KBM-7 (cell line): ENCODE results near the gene SRGAP2C.
"Not testable (repeated sequence)": the region's sequence is repeated elsewhere in the genome, so short reads cannot be mapped to it uniquely, and the experiment has no call there.

Experiments used
- DNase-seq: peaks from one replicate; pipeline ENCODE4 v3.0.0-alpha.2; 2015
- in situ Hi-C: fragments of 300-500 bp; cut with MboI; formaldehyde crosslinking; loops from 2 replicates; pipeline ENCODE4 v1.14.3; 2020; ENCODE audit warnings: low sequenced_read_pairs, low pct_unique_long_range_greater_than_20kb, mixed read lengths

SRGAP2C gene

GRCh38 chr1:121184290-121185127 lies at the start of gene SRGAP2C, which contains the start of gene FAM72B:
TSS of gene SRGAP2C (plus strand) at chr1:121184975. CDS start at chr1:121187447, 2,472 bp downstream.
TSS of gene FAM72B (minus strand) at chr1:121184340. CDS start at chr1:121183489, 851 bp downstream.
- peak; percentile 100 for DNase-seq
- in situ Hi-C loops: not testable (repeated sequence)

DNA sequence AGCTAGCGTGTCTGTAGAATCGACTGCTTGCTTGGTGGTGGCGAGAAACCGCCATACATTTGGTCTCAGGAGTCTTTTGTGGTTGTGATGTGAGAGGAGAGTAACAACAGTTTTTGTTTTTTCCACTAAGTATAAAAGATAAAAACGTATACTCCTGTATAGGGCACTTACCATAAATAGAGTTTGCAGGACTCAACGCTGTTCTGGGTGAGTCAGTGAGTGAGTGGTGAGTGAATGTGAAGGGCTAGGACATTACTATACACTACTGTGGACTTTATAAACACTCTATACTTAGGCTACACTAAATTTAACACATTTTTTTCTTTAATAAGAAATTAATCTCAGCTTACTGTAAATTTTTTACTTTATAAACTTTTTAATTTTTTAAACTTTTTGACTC lies 44.4 kb upstream of the SRGAP2C start:
- DNase-seq, in situ Hi-C loops: not testable (repeated sequence)

DNA sequence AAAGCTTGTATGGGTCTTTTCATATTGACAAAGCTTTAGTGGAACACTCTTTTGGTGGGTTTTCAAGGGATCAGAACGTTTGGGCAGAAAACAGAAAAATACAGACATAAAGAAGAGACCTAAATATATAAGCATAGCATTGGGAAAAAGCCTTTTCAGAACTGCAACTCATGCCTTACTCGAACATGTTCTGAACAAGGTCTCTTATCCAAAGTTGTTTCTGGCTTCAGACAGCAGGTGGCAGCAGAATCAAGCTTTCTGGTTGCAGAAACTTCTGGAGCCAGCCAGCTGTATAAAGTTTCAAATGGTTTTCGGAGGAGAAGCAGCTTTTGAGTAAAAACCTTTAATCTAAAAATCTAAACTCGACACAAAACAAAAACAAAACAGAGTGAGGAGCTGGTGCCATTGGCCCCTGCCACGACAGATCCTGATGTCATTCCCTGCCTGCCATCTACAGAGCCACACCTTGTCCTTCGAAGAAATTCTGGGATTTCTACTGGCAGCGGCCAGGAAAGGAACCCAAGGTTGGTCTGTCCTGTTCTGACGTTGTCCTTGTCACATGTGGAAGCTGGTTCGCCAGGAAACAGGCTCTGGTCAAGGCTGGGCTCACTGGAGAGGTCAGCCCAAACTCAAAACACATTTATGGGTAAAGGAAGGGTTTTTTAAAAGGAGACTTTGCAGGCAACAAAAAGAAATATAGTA lies 36.1 kb upstream of the SRGAP2C start:
- in situ Hi-C loops: not testable (repeated sequence)

DNA sequence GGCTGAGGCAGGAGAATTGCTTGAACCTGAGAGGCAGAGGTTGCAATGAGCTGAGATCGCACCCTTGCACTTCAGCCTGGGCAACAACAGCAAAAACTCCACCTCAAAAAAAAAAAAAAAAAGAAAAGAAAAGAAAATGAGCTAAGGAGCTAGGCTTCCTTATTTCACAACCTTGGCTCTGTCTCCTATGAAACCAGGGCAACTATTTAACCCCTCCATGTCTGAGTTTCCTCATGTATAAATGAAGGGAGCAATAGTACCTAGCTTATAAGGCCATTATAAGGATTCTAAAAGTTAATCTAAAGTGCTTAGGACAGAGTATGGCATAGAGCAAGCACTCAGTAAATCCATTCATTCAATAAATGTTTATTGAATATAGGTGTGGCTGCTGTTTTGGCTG lies 33.5 kb upstream of the SRGAP2C start:
- in situ Hi-C loops, DNase-seq: not testable (repeated sequence)

More for the DNA sequence above, 36.1 kb upstream of the SRGAP2C start:
- DNase-seq: not testable (repeated sequence)

GRCh38 chr1:121152788-121153187 lies 32.0 kb upstream of the SRGAP2C start:
- in situ Hi-C loops, DNase-seq: not testable (repeated sequence)

GRCh38 chr1:121154811-121155210 lies 30.0 kb upstream of the SRGAP2C start:
- in situ Hi-C loops, DNase-seq: not testable (repeated sequence)

GRCh38 chr1:121155671-121156358 lies 29.0 kb upstream of the SRGAP2C start:
- in situ Hi-C loops: not testable (repeated sequence)
- DNase-seq: peak; percentile 35

DNA sequence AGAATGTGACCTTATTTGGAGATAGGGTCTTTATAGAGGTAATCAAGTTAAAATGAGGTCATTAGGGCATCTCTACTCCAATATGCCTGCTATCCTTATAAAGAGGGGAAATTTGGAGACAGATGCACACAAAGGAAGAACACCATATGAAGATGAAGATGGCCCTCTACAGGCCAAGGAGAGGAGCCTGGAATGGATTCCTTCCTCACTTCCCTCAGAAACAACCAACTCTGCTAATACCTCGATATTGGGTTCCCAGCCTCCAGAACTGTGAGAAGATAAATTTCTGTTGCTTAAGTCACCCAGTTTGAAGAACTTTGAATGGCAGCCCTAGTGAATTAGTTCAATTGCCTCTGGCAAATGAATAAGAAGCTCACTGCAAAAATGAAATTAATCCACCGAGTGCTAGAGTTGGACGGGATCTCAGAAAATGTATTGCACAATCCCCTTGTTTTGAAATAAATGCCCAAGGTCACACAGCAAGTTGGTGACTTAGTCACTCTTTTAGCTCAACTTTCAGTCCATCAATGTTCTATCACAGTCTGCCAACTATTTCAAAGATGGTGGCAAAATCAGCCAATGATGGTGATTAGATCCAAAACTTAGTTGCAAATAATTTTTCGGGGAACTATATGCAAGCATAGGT lies 27.7 kb upstream of the SRGAP2C start:
- in situ Hi-C loops, DNase-seq: not testable (repeated sequence)

GRCh38 chr1:121157609-121158008 lies 27.2 kb upstream of the SRGAP2C start:
- in situ Hi-C loops, DNase-seq: not testable (repeated sequence)

DNA sequence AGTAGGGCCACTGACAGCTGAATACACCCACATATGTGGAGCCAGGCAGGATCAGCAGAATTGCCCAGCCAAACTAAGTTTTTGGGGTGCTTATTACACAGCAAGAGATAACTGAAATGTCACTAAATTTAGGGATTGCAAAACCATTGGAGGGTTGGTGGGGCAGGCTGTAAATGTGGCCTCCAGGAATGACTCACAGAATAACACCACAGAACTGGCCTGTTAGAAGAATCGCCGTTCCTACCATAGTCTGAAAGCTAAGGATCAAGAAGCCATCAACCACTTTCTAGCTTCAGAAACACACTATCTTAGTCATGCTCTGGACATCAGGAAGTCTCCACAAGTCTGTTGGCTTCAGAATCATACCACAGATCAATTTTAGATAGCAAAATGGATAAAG lies 24.7 kb upstream of the SRGAP2C start:
- in situ Hi-C loops: not testable (repeated sequence)

GRCh38 chr1:121161199-121161901 lies 23.4 kb upstream of the SRGAP2C start:
- DNase-seq, in situ Hi-C loops: not testable (repeated sequence)

More for the DNA sequence above, 24.7 kb upstream of the SRGAP2C start:
- not testable (repeated sequence) for DNase-seq

DNA sequence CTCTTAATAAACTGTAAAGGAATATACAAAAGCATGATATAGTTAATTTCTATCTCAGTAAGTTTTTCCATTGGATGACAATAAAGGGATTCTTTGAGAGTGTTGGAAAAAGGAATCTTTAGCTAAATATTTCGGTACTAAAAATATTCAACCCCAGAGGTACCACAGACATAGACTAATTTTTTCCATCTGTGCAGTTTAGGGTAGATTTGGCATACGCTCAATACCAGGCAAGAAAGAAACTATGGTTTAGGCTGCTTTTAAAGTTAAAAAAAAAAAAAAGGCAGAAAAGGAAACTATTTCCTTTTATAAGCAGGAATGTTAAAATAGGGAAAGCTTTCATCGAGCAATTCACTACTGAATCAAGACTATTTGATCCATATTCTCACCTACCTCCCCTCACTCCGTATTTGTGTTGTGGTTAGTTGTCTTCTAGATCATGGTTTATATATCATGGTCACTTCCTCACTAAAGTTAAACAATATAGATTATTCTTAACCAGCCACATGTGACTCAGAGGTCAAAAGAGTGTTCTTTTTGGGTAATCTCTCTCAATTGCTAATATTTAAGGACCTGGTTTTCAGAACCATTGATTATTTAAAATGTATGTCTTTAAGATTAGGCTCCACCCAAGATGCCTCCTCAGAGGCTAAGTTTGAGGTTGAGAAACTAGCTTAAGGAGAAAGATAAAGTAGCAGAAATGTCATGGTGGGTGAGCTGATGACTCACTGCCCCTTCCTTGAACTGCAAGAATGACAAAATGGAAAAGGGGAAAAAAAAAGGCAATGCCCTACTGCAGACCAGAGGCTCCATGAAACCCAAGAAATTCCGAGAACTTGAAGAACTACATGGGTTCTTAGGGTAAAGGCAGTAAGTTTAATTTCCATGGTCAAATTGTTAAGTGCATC lies 20.7 kb upstream of the SRGAP2C start:
- in situ Hi-C loops: not testable (repeated sequence)
- DNase-seq: peak; percentile 37

DNA sequence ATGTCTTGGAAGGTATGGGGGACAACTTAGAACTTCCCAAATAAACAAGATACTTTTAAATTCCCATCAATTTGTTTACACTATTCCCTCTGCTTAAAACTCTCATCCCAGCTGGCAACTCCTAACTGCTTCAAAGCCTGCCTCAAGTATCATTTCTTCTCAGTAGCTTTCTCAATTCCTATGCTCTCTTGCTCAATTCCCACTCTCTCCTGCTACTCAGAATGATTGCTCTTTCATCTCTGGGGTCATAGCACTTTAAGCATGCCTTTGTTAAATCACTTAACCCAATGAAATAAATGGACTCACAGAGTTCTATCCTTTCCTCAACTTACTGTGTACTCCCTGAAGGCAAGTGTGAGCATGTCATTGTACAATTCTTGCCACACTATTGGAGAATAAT lies 19.5 kb upstream of the SRGAP2C start:
- DNase-seq, in situ Hi-C loops: not testable (repeated sequence)

- in situ Hi-C loops, DNase-seq: not testable (repeated sequence)
These were observed 17.5 kb upstream of the SRGAP2C start for GRCh38 chr1:121167225-121167738.

GRCh38 chr1:121168152-121168668 lies 16.6 kb upstream of the SRGAP2C start:
- DNase-seq, in situ Hi-C loops: not testable (repeated sequence)

GRCh38 chr1:121176649-121177048 lies 8.1 kb upstream of the SRGAP2C start:
- in situ Hi-C loops, DNase-seq: not testable (repeated sequence)

GRCh38 chr1:121178197-121178596 lies 6.6 kb upstream of the SRGAP2C start:
- DNase-seq, in situ Hi-C loops: not testable (repeated sequence)
